HT-29 (cell line): ENCODE measurements around the gene SMIM14. TPM values are rescaled to one million over a fixed set of nuclear protein-coding genes. Genes with fewer than 3 reads are reported as not detected.
"Not testable (repeated sequence)": the region's sequence is repeated elsewhere in the genome, so short reads cannot be mapped to it uniquely, and the experiment has no call there.

Experiments used
- DNase-seq: peaks from one replicate; pipeline ENCODE4 v3.0.0-alpha.2; 2015; ENCODE audit warnings: low spot score
- total RNA-seq: library from RNA; depleted of rRNA; stranded (reverse); fragments of >200 nt; shearing (Covaris generic); gene quantifications from 2 replicates; pipeline ENCODE4 v1.2.3, GENCODE V29; 2014; rRNA removed

The SMIM14 gene
- 5.4 and 12.1 TPM in 2 replicates for total RNA-seq

- peak; percentile 96 for DNase-seq
These were observed at the start of gene SMIM14 for GRCh38 chr4:39638354-39639239. TSS of gene SMIM14 (minus strand) at chr4:39638865. CDS start at chr4:39605145, 33,720 bp downstream.

GRCh38 chr4:39687014-39687413 is 48.3 kb upstream of the SMIM14 start:
- DNase-seq: no peak

GRCh38 chr4:39685990-39686389 is 47.3 kb upstream of the SMIM14 start:
- no peak for DNase-seq

GRCh38 chr4:39682138-39682537 is 43.5 kb upstream of the SMIM14 start:
- DNase-seq: no peak

GRCh38 chr4:39681003-39681402 is 42.3 kb upstream of the SMIM14 start:
- not testable (repeated sequence) for DNase-seq

- not testable (repeated sequence) for DNase-seq
These were observed 37.0 kb upstream of the SMIM14 start for GRCh38 chr4:39675681-39676080.

- not testable (repeated sequence) for DNase-seq
These were observed 31.6 kb upstream of the SMIM14 start for GRCh38 chr4:39670296-39670695.

- no peak for DNase-seq
These were observed 30.2 kb upstream of the SMIM14 start for GRCh38 chr4:39668887-39669286.

- no peak for DNase-seq
These were observed 29.0 kb upstream of the SMIM14 start for GRCh38 chr4:39667706-39668105.

- DNase-seq: peak; percentile 32
These were observed 26.4 kb upstream of the SMIM14 start for GRCh38 chr4:39664828-39665731.

- no peak for DNase-seq
These were observed 24.0 kb upstream of the SMIM14 start for GRCh38 chr4:39662683-39663082.

GRCh38 chr4:39660757-39661156 is 22.1 kb upstream of the SMIM14 start:
- DNase-seq: no peak

- no peak for DNase-seq
These were observed 21.4 kb upstream of the SMIM14 start for GRCh38 chr4:39660045-39660444.

GRCh38 chr4:39658756-39659155 is 20.1 kb upstream of the SMIM14 start:
- no peak for DNase-seq

- DNase-seq: no peak
These were observed 18.8 kb upstream of the SMIM14 start for GRCh38 chr4:39657465-39657864.

GRCh38 chr4:39656638-39657037 is 18.0 kb upstream of the SMIM14 start:
- DNase-seq: not testable (repeated sequence)

GRCh38 chr4:39655876-39656275 is 17.2 kb upstream of the SMIM14 start:
- DNase-seq: peak; percentile 9

- no peak for DNase-seq
These were observed 16.5 kb upstream of the SMIM14 start for GRCh38 chr4:39655211-39655610.

GRCh38 chr4:39651586-39651985 is 12.9 kb upstream of the SMIM14 start:
- not testable (repeated sequence) for DNase-seq

GRCh38 chr4:39649639-39650265 is 11.1 kb upstream of the SMIM14 start:
- no peak for DNase-seq

- DNase-seq: no peak
These were observed 10.3 kb upstream of the SMIM14 start for GRCh38 chr4:39648827-39649558.
